Epithelial cell of proximal tubule (primary cell): Measurements from ENCODE around the gene ZNF705A. TPM values are rescaled to one million over a fixed set of nuclear protein-coding genes. Genes with fewer than 3 reads are reported as not detected.
"Not testable (repeated sequence)": the region's sequence is repeated elsewhere in the genome, so short reads cannot be mapped to it uniquely, and the experiment has no call there.

Experiments used
- DNase-seq: peaks from one replicate; pipeline ENCODE4 v3.0.0-alpha.2; 2011; ENCODE audit warnings: low read depth
- H3K4me3 ChIP-seq: 2 replicates; pipeline ENCODE4 v1.5.1; 2011; ENCODE audit warnings: low read depth, mild to moderate bottlenecking, low read length
- total RNA-seq: library from RNA; depleted of rRNA; stranded (reverse); fragments of >200 nt; gene quantifications from 2 replicates; pipeline ENCODE4 v1.2.3, GENCODE V29; 2015
- TF ChIP-seq, protein P1 (sequence below): conservative IDR thresholded peaks from 2 replicates; pipeline ENCODE4 v1.5.1; 2012; ENCODE audit warnings: low read depth, mild to moderate bottlenecking, low read length

Gene ZNF705A
- total RNA-seq, 1 donor from 2014 or later, result not detected

DNA sequence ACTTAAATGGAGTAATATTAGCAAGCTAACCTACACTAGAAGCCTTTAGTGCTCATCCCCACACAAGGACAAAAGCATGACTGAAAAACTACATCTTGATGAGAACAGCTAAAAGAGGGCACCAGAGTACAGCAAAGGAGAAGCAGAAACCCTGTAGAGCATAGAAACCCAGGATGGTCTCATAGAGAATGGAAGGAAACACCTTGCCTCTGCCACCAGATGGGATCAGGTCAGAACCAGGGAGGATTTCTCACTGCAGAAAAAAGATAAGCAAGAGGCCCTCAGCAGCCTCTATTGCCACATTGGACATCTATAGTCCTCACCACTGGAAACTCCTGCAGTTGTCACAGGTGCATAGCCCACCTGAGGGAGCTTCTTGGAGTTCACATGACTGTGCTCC, 13.6 kb upstream of the ZNF705A start:
- no peak for DNase-seq
- TF ChIP-seq, protein P1, sequence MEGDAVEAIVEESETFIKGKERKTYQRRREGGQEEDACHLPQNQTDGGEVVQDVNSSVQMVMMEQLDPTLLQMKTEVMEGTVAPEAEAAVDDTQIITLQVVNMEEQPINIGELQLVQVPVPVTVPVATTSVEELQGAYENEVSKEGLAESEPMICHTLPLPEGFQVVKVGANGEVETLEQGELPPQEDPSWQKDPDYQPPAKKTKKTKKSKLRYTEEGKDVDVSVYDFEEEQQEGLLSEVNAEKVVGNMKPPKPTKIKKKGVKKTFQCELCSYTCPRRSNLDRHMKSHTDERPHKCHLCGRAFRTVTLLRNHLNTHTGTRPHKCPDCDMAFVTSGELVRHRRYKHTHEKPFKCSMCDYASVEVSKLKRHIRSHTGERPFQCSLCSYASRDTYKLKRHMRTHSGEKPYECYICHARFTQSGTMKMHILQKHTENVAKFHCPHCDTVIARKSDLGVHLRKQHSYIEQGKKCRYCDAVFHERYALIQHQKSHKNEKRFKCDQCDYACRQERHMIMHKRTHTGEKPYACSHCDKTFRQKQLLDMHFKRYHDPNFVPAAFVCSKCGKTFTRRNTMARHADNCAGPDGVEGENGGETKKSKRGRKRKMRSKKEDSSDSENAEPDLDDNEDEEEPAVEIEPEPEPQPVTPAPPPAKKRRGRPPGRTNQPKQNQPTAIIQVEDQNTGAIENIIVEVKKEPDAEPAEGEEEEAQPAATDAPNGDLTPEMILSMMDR, result no peak

DNA sequence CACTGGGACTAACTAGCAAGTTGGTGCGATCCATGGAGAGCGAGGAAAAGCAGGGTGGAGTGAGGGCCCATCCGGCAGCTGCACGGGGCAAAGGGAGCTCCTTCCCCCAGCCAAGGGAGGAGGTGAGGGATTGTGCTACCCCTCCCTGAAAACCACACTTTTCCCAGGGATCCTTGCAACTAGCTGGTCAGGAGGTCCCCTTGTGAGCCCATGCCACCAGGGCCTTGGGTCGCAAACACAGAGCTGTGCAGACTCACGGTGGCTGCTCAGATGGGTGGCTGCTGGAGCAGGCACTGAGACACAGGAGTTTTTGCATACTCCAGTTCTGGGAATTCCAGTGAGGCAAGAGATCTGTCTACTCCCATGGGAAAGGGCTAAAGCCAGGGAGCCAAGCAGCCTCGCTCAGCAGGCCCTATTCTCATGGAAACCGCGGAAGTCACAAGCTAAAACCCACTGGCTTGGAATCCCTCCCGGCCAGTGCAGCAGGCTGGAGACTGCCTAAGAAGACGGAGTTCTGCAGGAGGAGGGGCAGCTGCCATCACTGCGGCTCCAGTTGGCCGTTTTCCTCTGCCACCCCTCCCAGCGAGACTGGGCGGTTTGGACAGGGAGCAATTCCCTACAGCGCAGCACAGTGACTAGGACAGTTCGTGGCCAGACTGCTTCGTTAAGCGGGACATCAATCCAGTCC, 10.9 kb upstream of the ZNF705A start:
- TF ChIP-seq, protein P1, result no peak
- DNase-seq, result peak; percentile 3
- peak overlapping the region; percentile 20 for H3K4me3 ChIP-seq

More for the DNA sequence above, 13.6 kb upstream of the ZNF705A start:
- no peak overlapping the region for H3K4me3 ChIP-seq

DNA sequence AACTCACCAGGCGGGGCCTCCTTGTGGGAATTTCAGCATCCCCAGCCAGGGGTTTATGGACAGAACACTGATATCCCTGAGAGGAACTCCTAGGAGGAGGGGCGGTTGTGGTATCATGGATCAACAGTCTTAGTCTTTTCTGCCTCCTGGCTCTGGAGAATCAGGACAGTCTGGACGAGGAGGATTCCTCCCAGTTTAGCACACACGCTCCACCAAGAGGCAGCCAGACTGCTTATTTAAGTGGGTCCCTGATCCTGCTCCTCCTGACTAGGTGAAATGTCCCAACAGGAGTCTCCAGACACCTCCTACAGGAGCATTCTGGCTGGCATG, 10.4 kb upstream of the ZNF705A start:
- DNase-seq, result no peak
- TF ChIP-seq, protein P1, result no peak
- peak overlapping the region; percentile 20 for H3K4me3 ChIP-seq

DNA sequence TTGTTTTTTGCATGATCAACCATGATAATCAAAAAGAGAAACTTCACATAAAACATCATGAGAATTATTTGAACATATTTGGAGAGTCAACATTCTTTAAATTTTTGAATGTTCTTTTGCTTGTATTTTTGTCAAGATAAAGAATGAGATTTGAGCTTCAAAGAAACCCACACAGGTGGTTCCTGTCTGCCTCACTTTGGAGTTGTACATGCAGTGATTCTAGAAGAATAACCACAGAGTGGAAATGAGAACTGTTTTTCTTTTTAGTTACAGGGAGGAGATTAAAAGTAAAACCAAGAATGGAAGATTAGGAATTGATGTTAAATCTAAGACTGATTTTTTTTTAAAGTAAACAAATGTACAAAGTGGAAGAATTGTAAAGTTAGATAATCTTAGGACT, 2.3 kb upstream of the ZNF705A start:
- H3K4me3 ChIP-seq, result no peak overlapping the region
- TF ChIP-seq, protein P1, result no peak
- DNase-seq, result no peak

DNA sequence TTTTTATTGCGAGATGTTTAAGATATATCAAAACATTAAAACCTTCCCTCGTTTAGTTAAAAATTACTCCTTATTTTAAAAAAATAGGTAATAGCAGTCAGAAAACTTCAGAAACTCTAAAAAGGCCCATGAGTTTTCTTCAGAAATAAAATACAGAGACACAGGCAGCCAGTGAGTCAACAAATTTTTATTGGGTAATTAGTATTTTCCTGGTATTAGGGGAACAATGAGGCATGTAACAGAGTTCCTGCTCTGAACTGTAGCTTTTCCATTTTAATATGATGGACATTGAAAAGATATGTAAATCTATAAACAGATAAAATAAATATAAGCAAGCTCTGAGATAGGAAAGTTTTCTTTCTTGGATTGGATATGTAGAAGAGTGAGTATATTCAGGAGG, 399 bp upstream of the ZNF705A start:
- DNase-seq, result no peak
- no peak overlapping the region for H3K4me3 ChIP-seq
- TF ChIP-seq, protein P1, result no peak

DNA sequence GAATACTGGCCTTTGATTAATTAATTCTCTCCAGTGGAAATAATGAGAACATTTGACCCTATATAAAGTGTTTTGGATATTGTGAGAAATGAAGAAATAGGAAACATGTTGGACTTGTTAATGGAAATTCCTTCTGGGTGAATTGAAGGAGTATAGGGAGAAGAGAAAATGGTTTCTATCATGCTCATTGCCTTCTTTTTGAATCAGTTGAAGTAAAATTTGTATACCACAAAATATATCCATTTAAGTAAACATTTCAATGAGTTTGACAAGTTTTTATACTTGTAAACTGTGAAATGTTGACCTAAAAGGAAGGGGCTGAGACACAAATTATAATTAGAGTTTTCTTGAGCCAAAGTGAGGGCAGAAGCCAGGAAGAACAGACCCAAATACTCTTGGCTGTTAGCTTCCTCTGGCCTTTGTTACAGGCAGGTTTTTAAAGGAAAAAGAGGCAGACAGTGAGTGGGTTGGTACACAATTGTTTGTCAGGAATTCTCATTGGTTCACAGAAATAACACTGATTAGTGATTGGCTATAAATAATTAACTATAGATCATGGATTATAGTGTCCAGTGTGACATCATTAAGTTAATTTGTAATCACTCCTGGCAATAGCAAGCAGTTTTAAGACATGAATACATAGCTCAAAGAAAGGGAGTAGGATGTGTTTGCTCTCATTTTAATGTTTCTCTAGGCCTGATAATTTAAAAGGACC, 826 bp downstream of the ZNF705A start:
- H3K4me3 ChIP-seq, result no peak overlapping the region
- DNase-seq, result peak; percentile 88
- TF ChIP-seq, protein P1, result no peak

DNA sequence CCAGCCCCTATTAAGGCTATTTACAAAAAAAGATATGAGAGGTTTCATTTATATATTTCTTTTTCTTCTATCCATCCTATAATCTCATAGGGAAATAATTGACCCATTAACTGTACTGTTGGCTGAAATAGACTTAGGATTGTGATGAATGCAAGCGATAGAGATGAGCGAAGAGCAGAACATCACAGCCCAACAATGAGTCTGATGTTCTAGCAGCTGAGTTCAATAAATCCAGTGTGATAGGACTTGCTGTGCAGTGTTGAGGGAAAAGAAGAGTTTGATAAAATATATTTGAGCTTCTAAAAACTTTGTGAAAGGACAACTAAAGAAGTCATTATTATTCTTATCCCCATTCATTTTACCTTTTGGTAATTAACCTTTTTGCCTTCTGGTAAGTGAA, 16.1 kb downstream of the ZNF705A start:
- not testable (repeated sequence) for H3K4me3 ChIP-seq, DNase-seq
